Natural killer cell (primary cell): Measurements from ENCODE around the gene NFATC4. TPM values are rescaled to one million over a fixed set of nuclear protein-coding genes. Genes with fewer than 3 reads are reported as not detected.
"Not testable (repeated sequence)": the region's sequence is repeated elsewhere in the genome, so short reads cannot be mapped to it uniquely, and the experiment has no call there.

ENCODE experiments used
- ATAC-seq, 3 donors: fragments of 150-1000 bp in 2 of 3; fragments of 200-7000 bp in 1 of 3; cut with Tn5 transposase; 1 replicate in 1 of 3; 2 replicates in 2 of 3; pipeline ENCODE4 v1.10.0; 2021; ENCODE audit warnings: mild to moderate bottlenecking in 2 of 3, moderate library complexity in 2 of 3
- DNase-seq, 2 donors: peaks; one replicate each; pipeline versions ENCODE4 v3.0.0 to v3.0.0-alpha.2; 2013 to 2021; ENCODE audit warnings: mixed read lengths in 1 of 2
- H3K27ac ChIP-seq: one replicate; pipeline ENCODE4 v1.5.1; 2013; ENCODE audit warnings: mild to moderate bottlenecking, low read length
- H3K27me3 ChIP-seq: one replicate; pipeline ENCODE4 v1.6.1; 2013; ENCODE audit warnings: low read length; ENCODE audit not compliant: control insufficient read depth, insufficient read depth
- H3K36me3 ChIP-seq: one replicate; pipeline ENCODE4 v1.6.1; 2013; ENCODE audit warnings: low read length; ENCODE audit not compliant: control insufficient read depth, insufficient read depth
- H3K4me1 ChIP-seq: one replicate; pipeline ENCODE4 v1.6.1; 2013; ENCODE audit warnings: low read length; ENCODE audit not compliant: control insufficient read depth, insufficient read depth
- H3K4me3 ChIP-seq: one replicate; pipeline ENCODE4 v1.5.1; 2013; ENCODE audit warnings: low read length
- H3K9me3 ChIP-seq: one replicate; pipeline ENCODE4 v1.6.1; 2013; ENCODE audit warnings: low read length; ENCODE audit not compliant: control insufficient read depth, insufficient read depth
- H3K27ac Mint-ChIP-seq, 2 donors: one replicate each; pipeline ENCODE4 v1.8.0; 2022; ENCODE audit warnings: mild to moderate bottlenecking in 2 of 2, mixed read lengths in 2 of 2, moderate library complexity in 1 of 2
- H3K27me3 Mint-ChIP-seq, 2 donors: one replicate each; pipeline ENCODE4 v1.8.0; 2022; ENCODE audit warnings: low read depth in 2 of 2, mixed read lengths in 2 of 2
- H3K36me3 Mint-ChIP-seq: one replicate; pipeline ENCODE4 v1.8.0; 2022; ENCODE audit warnings: mixed read lengths
- H3K4me1 Mint-ChIP-seq, 2 donors: one replicate each; pipeline ENCODE4 v1.8.0; 2022; ENCODE audit warnings: mixed read lengths in 2 of 2
- H3K4me3 Mint-ChIP-seq: one replicate; pipeline ENCODE4 v1.8.0; 2022; ENCODE audit warnings: mild to moderate bottlenecking, moderate library complexity, mixed read lengths
- H3K9me3 Mint-ChIP-seq, 2 donors: one replicate each; pipeline ENCODE4 v1.8.0; 2022; ENCODE audit warnings: mixed read lengths in 2 of 2
- CTCF ChIP-seq: fragments of 200-600 bp; IDR thresholded peaks from one replicate; pipeline ENCODE4 v1.8.0; 2022; ENCODE audit warnings: antibody characterized with exemption
- WGBS: methylation state at CpG from one replicate; pipeline ENCODE4 v1.1.7; 2013; ENCODE audit warnings: missing lambda C conversion rate; ENCODE audit not compliant: insufficient coverage; 5-methylcytosine and 5-hydroxymethylcytosine counted together
- intact Hi-C: fragments of 100-400 bp; cut with micrococcal nuclease; formaldehyde crosslinking; loops from one replicate; pipeline ENCODE4 v1.14.2; 2022
- total RNA-seq, 4 donors: library from RNA; stranded (reverse); fragments of 120-200 nt in 1 of 4; gene quantifications; one replicate each; pipeline versions ENCODE4 v1.2.3 to v1.2.4, GENCODE V29; 2013 to 2022

The NFATC4 gene
- total RNA-seq, 3 donors from 2014 or later (not counting 1 experiment from before 2014, with no cell fraction given), result not detected

- Histone ChIP-seq H3K27ac (no peak overlapping the region), H3K4me3 (no peak overlapping the region), H3K36me3 (no peaks in the 10 kb centered on the region), H3K4me1 (no peaks in the 10 kb centered on the region), H3K27me3 (no peaks in the 10 kb centered on the region), H3K9me3 (no peaks in the 10 kb centered on the region)
- Mint-ChIP-seq H3K27me3 (peaks cover 12 to 16% of the 10 kb centered on the region in 2 donors), H3K27ac (no peak overlapping the region), H3K36me3 (no peaks in the 10 kb centered on the region), H3K4me1 (no peaks in the 10 kb centered on the region), H3K9me3 (no peaks in the 10 kb centered on the region), H3K4me3 (no peak overlapping the region)
- no peak for TF ChIP-seq CTCF
- no peak for ATAC-seq
- DNase-seq, result no peak
- 90% methylated on average over 4 of the region's 4 CpGs for WGBS
- intact Hi-C loops, result no loop called here
Observed at GRCh38 chr14:24382064-24382371, 14.0 kb downstream of the NFATC4 start.

GRCh38 chr14:24384169-24384568 is 16.2 kb downstream of the NFATC4 start:
- no peak for TF ChIP-seq CTCF
- H3K4me3 ChIP-seq, result no peak overlapping the region
- Mint-ChIP-seq H3K9me3 (no peaks in the 10 kb centered on the region), H3K4me3 (no peak overlapping the region), H3K27me3 (peaks cover 19 to 24% of the 10 kb centered on the region in 2 donors), H3K27ac (no peak overlapping the region), H3K36me3 (no peaks in the 10 kb centered on the region), H3K4me1 (no peaks in the 10 kb centered on the region)
- DNase-seq (no peak), ATAC-seq (no peak)
- H3K36me3 ChIP-seq, result no peaks in the 10 kb centered on the region
- no peaks in the 10 kb centered on the region for H3K9me3 ChIP-seq
- 89% methylated on average over 4 of the region's 4 CpGs for WGBS
- H3K4me1 ChIP-seq, result no peaks in the 10 kb centered on the region
- no peaks in the 10 kb centered on the region for H3K27me3 ChIP-seq
- intact Hi-C loops, result no loop called here
- H3K27ac ChIP-seq, result no peak overlapping the region

DNA sequence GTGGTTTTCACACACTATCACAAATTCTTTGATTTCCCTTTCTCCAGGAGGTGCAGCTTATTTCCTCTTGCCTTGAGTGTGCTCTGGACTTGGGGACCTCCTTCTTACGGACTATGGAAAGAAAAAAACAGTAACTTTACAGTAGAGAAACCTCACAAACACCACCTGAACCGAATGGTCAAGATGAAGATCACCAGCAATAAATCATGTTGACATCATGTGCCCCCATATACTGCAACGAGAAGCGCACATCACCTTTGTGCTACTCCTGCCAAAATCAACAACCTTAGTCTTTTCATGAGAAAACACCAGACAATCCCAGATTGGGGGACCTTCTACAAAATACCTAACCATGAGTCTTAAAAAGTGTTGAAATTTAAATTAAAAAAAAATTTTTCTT is 17.5 kb downstream of the NFATC4 start:
- Histone ChIP-seq H3K4me1 (no peaks in the 10 kb centered on the region), H3K4me3 (no peak overlapping the region), H3K36me3 (no peaks in the 10 kb centered on the region), H3K27ac (no peak overlapping the region), H3K9me3 (no peaks in the 10 kb centered on the region), H3K27me3 (no peaks in the 10 kb centered on the region)
- ATAC-seq (no peak), DNase-seq (no peak)
- no peaks in the 10 kb centered on the region for H3K9me3 Mint-ChIP-seq
- no peak for TF ChIP-seq CTCF
- no peaks in the 10 kb centered on the region for H3K4me1 Mint-ChIP-seq
- no peak overlapping the region for H3K27ac Mint-ChIP-seq
- 84% methylated on average over 4 of the region's 4 CpGs for WGBS
- peaks cover 24 to 30% of the 10 kb centered on the region in 2 donors for H3K27me3 Mint-ChIP-seq
- no peak overlapping the region for H3K4me3 Mint-ChIP-seq
- intact Hi-C loops, result no loop called here
- H3K36me3 Mint-ChIP-seq, result no peaks in the 10 kb centered on the region

DNA sequence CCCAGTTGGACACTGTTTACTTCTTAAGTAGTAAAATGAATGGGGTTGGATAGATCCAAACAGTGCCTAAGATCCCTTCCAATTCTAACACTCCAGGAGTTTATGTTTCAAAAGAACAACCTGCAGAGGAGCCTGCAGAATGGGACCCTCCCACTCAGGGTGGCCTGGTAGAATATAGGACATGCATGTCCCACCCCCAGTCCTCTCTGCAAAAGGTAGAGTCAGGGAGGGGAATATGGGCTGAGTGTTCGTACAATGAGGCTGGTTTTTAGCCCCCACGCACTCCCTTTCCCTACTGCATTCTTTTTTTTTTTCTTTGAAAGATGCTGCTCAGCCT is 19.0 kb downstream of the NFATC4 start:
- no peaks in the 10 kb centered on the region for H3K36me3 ChIP-seq
- 100% methylated on average over 1 of the region's 2 CpGs for WGBS
- H3K4me3 Mint-ChIP-seq, result no peak overlapping the region
- no peak for ATAC-seq
- H3K4me3 ChIP-seq, result no peak overlapping the region
- H3K36me3 Mint-ChIP-seq, result no peaks in the 10 kb centered on the region
- H3K4me1 Mint-ChIP-seq, result no peaks in the 10 kb centered on the region
- DNase-seq, result no peak
- H3K4me1 ChIP-seq, result no peaks in the 10 kb centered on the region
- H3K27ac Mint-ChIP-seq, result no peak overlapping the region
- TF ChIP-seq CTCF, result no peak
- no peaks in the 10 kb centered on the region for H3K27me3 ChIP-seq
- H3K9me3 Mint-ChIP-seq, result no peaks in the 10 kb centered on the region
- no peaks in the 10 kb centered on the region for H3K9me3 ChIP-seq
- intact Hi-C loops, result no loop called here
- H3K27ac ChIP-seq, result no peak overlapping the region
- H3K27me3 Mint-ChIP-seq, result peaks cover 31 to 33% of the 10 kb centered on the region in 2 donors

GRCh38 chr14:24387579-24387978 is 19.6 kb downstream of the NFATC4 start:
- peaks cover 35 to 38% of the 10 kb centered on the region in 2 donors for H3K27me3 Mint-ChIP-seq
- H3K36me3 ChIP-seq, H3K4me3 Mint-ChIP-seq, H3K27ac ChIP-seq, intact Hi-C loops, H3K36me3 Mint-ChIP-seq, DNase-seq, ATAC-seq, H3K9me3 ChIP-seq, H3K4me1 Mint-ChIP-seq, H3K27ac Mint-ChIP-seq, H3K4me3 ChIP-seq, H3K4me1 ChIP-seq, H3K27me3 ChIP-seq, H3K9me3 Mint-ChIP-seq: not testable (repeated sequence)
- 89% methylated on average over 5 of the region's 5 CpGs for WGBS
